HepG2 (cell line): ENCODE data around the gene TCFL5. TPM values are rescaled to one million over a fixed set of nuclear protein-coding genes. Genes with fewer than 3 reads are reported as not detected.

Experiments used
- ATAC-seq: fragments of 200-7000 bp; cut with Tn5 transposase; 3 replicates; pipeline ENCODE4 v1.9.1; 2020; ENCODE audit warnings: mild to moderate bottlenecking, moderate library complexity
- BruUV-seq: library from RNA; stranded (reverse); fragments of 400-500 nt; replicated peaks from 2 replicates; lab custom pipeline; 2021; lab: Mats Ljungman, UMichigan
- CTCF ChIA-PET: fragments of 300-600 bp; formaldehyde crosslinking; extraction: SDS; loops from one replicate; lab custom pipeline; 2021; ENCODE audit warnings: low total read pairs, inconsistent platforms, low intra/inter-chr PET ratio; lab: Yijun Ruan, JAX
- POLR2A ChIA-PET: fragments of 350-600 bp; sonication (Branson Sonifier 250); formaldehyde crosslinking; loops from one replicate; lab custom pipeline; 2020; ENCODE audit warnings: antibody characterized with exemption, inconsistent platforms; lab: Yijun Ruan, JAX
- DNase-seq: peaks from one replicate; pipeline ENCODE4 v3.0.0-alpha.2; 2015; ENCODE audit warnings: low spot score
- FAIRE-seq: peaks from 3 replicates; lab custom pipeline; 2011; peaks lifted over from hg19 to GRCh38; lab: Jason Lieb, UNC
- H2AFZ ChIP-seq: one replicate; pipeline ENCODE4 v1.6.1; 2011; ENCODE audit warnings: low read length, inconsistent platforms
- H3K27ac ChIP-seq: fragments of 300-600 bp; 3 replicates; pipeline ENCODE4 v1.8.0; 2011; ENCODE audit warnings: mixed run types, mild to moderate bottlenecking, mixed read lengths, low read length, inconsistent platforms; ENCODE audit not compliant: insufficient read depth; ENCODE audit errors: extremely low read length
- H3K27me3 ChIP-seq, 2 experiments: fragments of 200-600 bp in 1 of 2; 2 replicates in 1 of 2; 3 replicates in 1 of 2; pipeline versions ENCODE4 v1.6.0 to v1.8.0; 2011; ENCODE audit warnings: low read length in 2 of 2, mild to moderate bottlenecking in 2 of 2, moderate library complexity in 2 of 2, inconsistent platforms in 1 of 2; ENCODE audit not compliant: insufficient read depth in 2 of 2, control insufficient read depth in 1 of 2
- H3K36me3 ChIP-seq, 2 experiments: fragments of 200-600 bp in 1 of 2; replicated peaks in 1 of 2; 2 replicates in 1 of 2; 3 replicates in 1 of 2; pipeline versions ENCODE4 v1.5.1 to v1.8.0; 2011; ENCODE audit warnings: low read length in 2 of 2, inconsistent platforms in 1 of 2; ENCODE audit not compliant: insufficient read depth in 2 of 2, control insufficient read depth in 1 of 2
- H3K4me1 ChIP-seq: 2 replicates; pipeline ENCODE4 v1.5.1; 2012; ENCODE audit warnings: low read length, inconsistent platforms; ENCODE audit not compliant: insufficient read depth
- H3K4me2 ChIP-seq: 2 replicates; pipeline ENCODE4 v1.6.0; 2011; ENCODE audit warnings: low read depth, low read length, inconsistent platforms
- H3K4me3 ChIP-seq, 3 experiments: fragments of 200-600 bp in 1 of 3; sonication (generic), shearing (Covaris generic) in 1 of 3; replicated peaks in 1 of 3; 2 replicates each; pipeline ENCODE4 v1.5.1; 2011 to 2016; ENCODE audit warnings: low read length in 3 of 3, inconsistent platforms in 2 of 3, low read depth in 2 of 3, mild to moderate bottlenecking in 2 of 3, control low read depth in 1 of 3, mixed read lengths in 1 of 3; ENCODE audit not compliant: insufficient read depth in 1 of 3
- H3K79me2 ChIP-seq: one replicate; pipeline ENCODE4 v1.6.1; 2011; ENCODE audit warnings: low read length, inconsistent platforms; ENCODE audit not compliant: insufficient read depth
- H3K9ac ChIP-seq: 2 replicates; pipeline ENCODE4 v1.6.0; 2011; ENCODE audit warnings: mild to moderate bottlenecking, low read depth, low read length, inconsistent platforms; ENCODE audit not compliant: insufficient read depth
- H3K9me3 ChIP-seq: 2 replicates; pipeline ENCODE4 v1.5.1; 2012; ENCODE audit warnings: mild to moderate bottlenecking, low read length
- H4K20me1 ChIP-seq: 2 replicates; pipeline ENCODE4 v1.6.0; 2011; ENCODE audit warnings: inconsistent platforms, mild to moderate bottlenecking, low read length, moderate library complexity; ENCODE audit not compliant: insufficient read depth
- AGO2 ChIP-seq: fragments of 200-400 bp; formaldehyde crosslinking; optimal IDR thresholded peaks from 2 replicates; pipeline ENCODE3; 2017; ENCODE audit warnings: mild to moderate bottlenecking, low read depth, low read length, moderate library complexity
- CCDC6 ChIP-seq: sonication (generic); formaldehyde crosslinking; IDR thresholded peaks from 2 replicates; pipeline ENCODE4 v1.8.1; 2022; ENCODE audit warnings: mild to moderate bottlenecking, missing genetic modification reagents, moderate library complexity
- ELF3 ChIP-seq: IDR thresholded peaks from 2 replicates; pipeline ENCODE4 v1.6.1; 2016; ENCODE audit warnings: missing genetic modification reagents, missing compliant biosample characterization
- GABPA ChIP-seq, 2 experiments: IDR thresholded peaks; 2 replicates each; pipeline ENCODE4 v1.6.1; 2011 to 2016; ENCODE audit warnings: low read depth in 2 of 2, low read length in 1 of 2, missing biosample characterization in 1 of 2, missing genetic modification characterization in 1 of 2
- HNRNPL ChIP-seq: fragments of 200-400 bp; formaldehyde crosslinking; IDR thresholded peaks from 2 replicates; pipeline ENCODE4 v1.6.1; 2017; ENCODE audit warnings: mild to moderate bottlenecking, low read depth, low read length
- HNRNPLL ChIP-seq: fragments of 200-400 bp; formaldehyde crosslinking; IDR thresholded peaks from 2 replicates; pipeline ENCODE4 v1.6.1; 2017; ENCODE audit warnings: mild to moderate bottlenecking, low read depth, low read length; ENCODE audit not compliant: poor library complexity, severe bottlenecking
- PCBP1 ChIP-seq: fragments of 200-400 bp; formaldehyde crosslinking; IDR thresholded peaks from 2 replicates; pipeline ENCODE4 v1.6.1; 2017; ENCODE audit warnings: mild to moderate bottlenecking, low read depth, low read length, borderline replicate concordance
- RBFOX2 ChIP-seq: fragments of 200-400 bp; formaldehyde crosslinking; IDR thresholded peaks from 2 replicates; pipeline ENCODE4 v1.6.1; 2017; ENCODE audit warnings: low read depth, mild to moderate bottlenecking, low read length
- ZBTB38 ChIP-seq: sonication (generic); formaldehyde crosslinking; IDR thresholded peaks from 2 replicates; pipeline ENCODE4 v1.5.1; 2020; ENCODE audit warnings: mild to moderate bottlenecking, missing genetic modification reagents
- ZNF629 ChIP-seq: sonication (generic); formaldehyde crosslinking; conservative IDR thresholded peaks from 2 replicates; pipeline ENCODE4 v1.5.0; 2020; ENCODE audit warnings: missing genetic modification reagents
- WGBS: methylation state at CpG from one replicate; pipeline ENCODE4 v1.1.6; 2017; ENCODE audit warnings: low lambda C conversion rate; 5-methylcytosine and 5-hydroxymethylcytosine counted together
- in situ Hi-C: cut with HindIII; loops from 2 replicates; pipeline ENCODE4 v1.10.0; 2017; ENCODE audit warnings: low pct_unique_long_range_greater_than_20kb; ENCODE audit not compliant: extremely low pct_ligation_motif_present
- intact Hi-C: fragments of 100-400 bp; cut with micrococcal nuclease; formaldehyde crosslinking; loops from one replicate; pipeline ENCODE4 v1.10.0; 2022; ENCODE audit not compliant: unreplicated experiment
- polyA plus RNA-seq, 8 experiments: library from polyadenylated mRNA; depleted of rRNA in 3 of 8; stranded (reverse) in 7 of 8; unstranded in 1 of 8; fragments of >200 nt; fragmentation: Illumina TruSeq in 4 of 8; extraction: Trizol in 4 of 8; gene quantifications; 2 replicates each; pipeline versions ENCODE4 v1.2.1 to v1.2.3, GENCODE V29; 2011 to 2016; ENCODE audit warnings: low read depth in 4 of 8, missing spikeins in 1 of 8, mixed read lengths in 1 of 8; ENCODE audit not compliant: insufficient read depth in 1 of 8
- total RNA-seq, 5 experiments: library from RNA; depleted of rRNA; stranded (reverse); fragments of >200 nt; fragmentation: Illumina TruSeq; extraction: Trizol; gene quantifications; 2 replicates each; pipeline ENCODE4 v1.2.3, GENCODE V29; 2016; ENCODE audit warnings: low read depth in 1 of 5
- TF ChIP-seq, protein P1 (sequence below): IDR thresholded peaks from 2 replicates; pipeline ENCODE4 v1.6.1; 2012; ENCODE audit warnings: low read depth, low read length, improper control_type of control experiment
- TF ChIP-seq, protein P2 (sequence below): fragments of 450-650 bp; IDR thresholded peaks from 2 replicates; pipeline ENCODE4 v1.6.1; 2016
- TF ChIP-seq, protein P3 (sequence below): sonication (generic); formaldehyde crosslinking; IDR thresholded peaks from 2 replicates; pipeline ENCODE4 v1.4.0; 2020; ENCODE audit warnings: missing genetic modification reagents
- TF ChIP-seq, protein P4 (sequence below): sonication (generic); formaldehyde crosslinking; IDR thresholded peaks from 2 replicates; pipeline ENCODE4 v1.8.1; 2023; ENCODE audit warnings: missing genetic modification reagents, mild to moderate bottlenecking, borderline replicate concordance
- TF ChIP-seq, protein P5 (sequence below): sonication (generic); formaldehyde crosslinking; IDR thresholded peaks from 2 replicates; pipeline ENCODE4 v1.4.0; 2020; ENCODE audit warnings: mild to moderate bottlenecking, missing genetic modification reagents

The TCFL5 gene
- total and polyA plus RNA-seq, 2 of the 13 experiments (the other 11 are each of a cell fraction or from before 2014, with no cell fraction given) = 14.8 to 20.0 TPM

DNA sequence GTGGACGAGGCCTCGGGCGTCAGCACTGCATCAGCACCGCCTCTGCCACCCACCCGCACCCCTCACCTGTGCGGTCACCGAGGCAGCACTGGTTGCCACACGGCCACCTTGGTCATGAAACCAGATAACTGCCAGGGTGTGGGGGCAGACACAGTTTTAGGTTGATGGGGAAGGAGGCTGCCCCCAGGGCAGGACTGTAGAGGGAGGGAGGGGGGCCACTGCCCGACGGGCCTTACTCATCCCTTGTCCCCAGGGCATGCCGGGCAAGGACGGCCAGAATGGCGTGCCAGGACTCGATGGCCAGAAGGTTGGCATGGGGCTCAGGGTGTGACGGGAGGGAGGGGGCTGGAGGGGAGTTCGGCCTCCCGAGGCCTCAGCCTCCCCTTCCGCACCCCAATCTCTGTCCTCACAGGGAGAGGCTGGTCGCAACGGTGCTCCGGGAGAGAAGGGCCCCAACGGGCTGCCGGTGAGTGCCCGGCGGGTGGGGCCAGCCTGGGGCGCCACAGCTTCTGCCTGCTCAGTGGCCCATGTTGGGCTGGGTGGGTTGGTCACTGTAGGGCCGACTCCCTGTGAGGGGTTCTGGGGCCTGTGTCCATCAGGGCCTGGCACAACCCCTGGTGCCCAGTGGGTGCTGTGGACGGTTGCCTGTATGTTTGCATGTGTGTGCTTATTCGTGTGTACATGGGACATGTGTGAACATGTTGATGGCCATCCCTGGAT, 33.0 kb downstream of the TCFL5 start:
- 0 out of 2 replicates have a peak, but pooled peaks have one; percentile 58 for TF ChIP-seq PCBP1
- no peak for TF ChIP-seq ELF3 (CRISPR knock-in tag)
- TF ChIP-seq CCDC6 (CRISPR knock-in tag) = no peak
- TF ChIP-seq AGO2 = peak; percentile 55
- TF ChIP-seq ZBTB38 = 0 out of 2 replicates have a peak, but pooled peaks have one; percentile 16
- TF ChIP-seq, protein P1, sequence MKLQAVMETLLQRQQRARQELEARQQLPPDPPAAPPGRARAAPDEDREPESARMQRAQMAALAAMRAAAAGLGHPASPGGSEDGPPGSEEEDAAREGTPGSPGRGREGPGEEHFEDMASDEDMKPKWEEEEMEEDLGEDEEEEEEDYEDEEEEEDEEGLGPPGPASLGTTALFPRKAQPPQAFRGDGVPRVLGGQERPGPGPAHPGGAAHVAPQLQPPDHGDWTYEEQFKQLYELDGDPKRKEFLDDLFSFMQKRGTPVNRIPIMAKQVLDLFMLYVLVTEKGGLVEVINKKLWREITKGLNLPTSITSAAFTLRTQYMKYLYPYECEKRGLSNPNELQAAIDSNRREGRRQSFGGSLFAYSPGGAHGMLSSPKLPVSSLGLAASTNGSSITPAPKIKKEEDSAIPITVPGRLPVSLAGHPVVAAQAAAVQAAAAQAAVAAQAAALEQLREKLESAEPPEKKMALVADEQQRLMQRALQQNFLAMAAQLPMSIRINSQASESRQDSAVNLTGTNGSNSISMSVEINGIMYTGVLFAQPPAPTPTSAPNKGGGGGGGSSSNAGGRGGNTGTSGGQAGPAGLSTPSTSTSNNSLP = no peak
- TF ChIP-seq RBFOX2 = peak; percentile 59
- TF ChIP-seq, protein P2, sequence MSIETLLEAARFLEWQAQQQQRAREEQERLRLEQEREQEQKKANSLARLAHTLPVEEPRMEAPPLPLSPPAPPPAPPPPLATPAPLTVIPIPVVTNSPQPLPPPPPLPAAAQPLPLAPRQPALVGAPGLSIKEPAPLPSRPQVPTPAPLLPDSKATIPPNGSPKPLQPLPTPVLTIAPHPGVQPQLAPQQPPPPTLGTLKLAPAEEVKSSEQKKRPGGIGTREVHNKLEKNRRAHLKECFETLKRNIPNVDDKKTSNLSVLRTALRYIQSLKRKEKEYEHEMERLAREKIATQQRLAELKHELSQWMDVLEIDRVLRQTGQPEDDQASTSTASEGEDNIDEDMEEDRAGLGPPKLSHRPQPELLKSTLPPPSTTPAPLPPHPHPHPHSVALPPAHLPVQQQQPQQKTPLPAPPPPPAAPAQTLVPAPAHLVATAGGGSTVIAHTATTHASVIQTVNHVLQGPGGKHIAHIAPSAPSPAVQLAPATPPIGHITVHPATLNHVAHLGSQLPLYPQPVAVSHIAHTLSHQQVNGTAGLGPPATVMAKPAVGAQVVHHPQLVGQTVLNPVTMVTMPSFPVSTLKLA = 0 out of 2 replicates have a peak, but pooled peaks have one; percentile 11
- TF ChIP-seq, protein P3, sequence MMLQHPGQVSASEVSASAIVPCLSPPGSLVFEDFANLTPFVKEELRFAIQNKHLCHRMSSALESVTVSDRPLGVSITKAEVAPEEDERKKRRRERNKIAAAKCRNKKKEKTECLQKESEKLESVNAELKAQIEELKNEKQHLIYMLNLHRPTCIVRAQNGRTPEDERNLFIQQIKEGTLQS = no peak
- TF ChIP-seq, protein P4, sequence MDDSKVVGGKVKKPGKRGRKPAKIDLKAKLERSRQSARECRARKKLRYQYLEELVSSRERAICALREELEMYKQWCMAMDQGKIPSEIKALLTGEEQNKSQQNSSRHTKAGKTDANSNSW (CRISPR knock-in tag) = no peak
- TF ChIP-seq ZNF629 = no peak
- TF ChIP-seq HNRNPLL = peak; percentile 14
- TF ChIP-seq, protein P5, sequence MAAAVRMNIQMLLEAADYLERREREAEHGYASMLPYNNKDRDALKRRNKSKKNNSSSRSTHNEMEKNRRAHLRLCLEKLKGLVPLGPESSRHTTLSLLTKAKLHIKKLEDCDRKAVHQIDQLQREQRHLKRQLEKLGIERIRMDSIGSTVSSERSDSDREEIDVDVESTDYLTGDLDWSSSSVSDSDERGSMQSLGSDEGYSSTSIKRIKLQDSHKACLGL (CRISPR knock-in tag) = peak; percentile 9; the same call in 1 of the 2 replicates
- TF ChIP-seq GABPA (IDR thresholded peaks at IDR 0.05; ENCODE audit: low read depth, low read length) = no peak
- no peak for TF ChIP-seq GABPA (CRISPR knock-in tag; IDR thresholded peaks at IDR 0.05; ENCODE audit: low read depth)
- TF ChIP-seq HNRNPL = peak; percentile 27; the same call in 1 of the 2 replicates
- Histone ChIP-seq H3K4me3 (no peak overlapping the region), H3K9ac (no peak overlapping the region), H3K9me3 (no peaks in the 10 kb centered on the region), H2AFZ (no peak overlapping the region), H3K36me3 (peaks cover 9% of the 10 kb centered on the region in 2 experiments; a peak in 3 of 5 replicates), H3K27me3 (no peaks in the 10 kb centered on the region), H3K4me1 (peaks cover 35% of the 10 kb centered on the region), H3K79me2 (no peaks in the 10 kb centered on the region), H3K27ac (no peak overlapping the region), H3K4me2 (no peak overlapping the region), H4K20me1 (no peaks in the 10 kb centered on the region; the same call in 1 of the 2 replicates)
- CTCF ChIA-PET = no interaction called here
- intact Hi-C loops = no loop called here
- FAIRE-seq = no peak
- no peak for DNase-seq
- no peak for ATAC-seq
- POLR2A ChIA-PET = no interaction called here
- no TSS peak for BruUV-seq
- 86% methylated on average over 26 of the region's 29 CpGs for WGBS
- in situ Hi-C loops = no loop called here
